ENCODE data around the gene TACSTD2.

The TACSTD2 gene

GRCh38 chr1:58590019-58590418, 13.0 kb upstream of the TACSTD2 start:
- H3K79me2 ChIP-seq, result no peaks in the 10 kb centered on the region
- H3K4me3 ChIP-seq (ENCODE audit: low read depth, low read length), result no peak overlapping the region
- H3K4me2 ChIP-seq (ENCODE audit: low read length), result no peak overlapping the region
- no peak overlapping the region for H3K9ac ChIP-seq
- no peaks in the 10 kb centered on the region for H3K36me3 ChIP-seq (ENCODE audit: control insufficient read depth, insufficient read depth, low read length)
- no peaks in the 10 kb centered on the region for H3K4me1 ChIP-seq
- TF ChIP-seq CTCF (IDR thresholded peaks at IDR 0.05), result no peak
- H2AFZ ChIP-seq, result no peak overlapping the region
- H3K9me3 ChIP-seq (ENCODE audit: control insufficient read depth, low read length), result no peaks in the 10 kb centered on the region
- no peak overlapping the region for H3K27ac ChIP-seq
- no peaks in the 10 kb centered on the region for H3K27me3 ChIP-seq (ENCODE audit: control insufficient read depth, insufficient read depth, low read length)

GRCh38 chr1:58588396-58588795, 11.3 kb upstream of the TACSTD2 start:
- H3K9ac ChIP-seq, result no peak overlapping the region
- no peaks in the 10 kb centered on the region for H3K9me3 ChIP-seq (ENCODE audit: control insufficient read depth, low read length)
- TF ChIP-seq CTCF (IDR thresholded peaks at IDR 0.05), result no peak
- no peaks in the 10 kb centered on the region for H3K79me2 ChIP-seq
- no peaks in the 10 kb centered on the region for H3K36me3 ChIP-seq (ENCODE audit: control insufficient read depth, insufficient read depth, low read length)
- H3K27me3 ChIP-seq (ENCODE audit: control insufficient read depth, insufficient read depth, low read length), result no peaks in the 10 kb centered on the region
- H2AFZ ChIP-seq, result no peak overlapping the region
- no peak overlapping the region for H3K27ac ChIP-seq
- H3K4me1 ChIP-seq, result no peaks in the 10 kb centered on the region
- no peak overlapping the region for H3K4me2 ChIP-seq (ENCODE audit: low read length)
- no peak overlapping the region for H3K4me3 ChIP-seq (ENCODE audit: low read depth, low read length)

- H3K9me3 ChIP-seq (ENCODE audit: control insufficient read depth, low read length), result no peaks in the 10 kb centered on the region
- H3K79me2 ChIP-seq, result no peaks in the 10 kb centered on the region
- H3K4me1 ChIP-seq, result no peaks in the 10 kb centered on the region
- H3K36me3 ChIP-seq (ENCODE audit: control insufficient read depth, insufficient read depth, low read length), result no peaks in the 10 kb centered on the region
- H3K9ac ChIP-seq, result no peak overlapping the region
- no peak overlapping the region for H3K27ac ChIP-seq
- no peak for TF ChIP-seq CTCF (IDR thresholded peaks at IDR 0.05)
- no peak overlapping the region for H2AFZ ChIP-seq
- H3K27me3 ChIP-seq (ENCODE audit: control insufficient read depth, insufficient read depth, low read length), result no peaks in the 10 kb centered on the region
- H3K4me2 ChIP-seq (ENCODE audit: low read length), result no peak overlapping the region
- no peak overlapping the region for H3K4me3 ChIP-seq (ENCODE audit: low read depth, low read length)
Observed at GRCh38 chr1:58587667-58588066, 10.6 kb upstream of the TACSTD2 start.

GRCh38 chr1:58586271-58586670, 9.2 kb upstream of the TACSTD2 start:
- no peaks in the 10 kb centered on the region for H3K79me2 ChIP-seq
- no peaks in the 10 kb centered on the region for H3K9me3 ChIP-seq (ENCODE audit: control insufficient read depth, low read length)
- no peaks in the 10 kb centered on the region for H3K4me1 ChIP-seq
- H3K36me3 ChIP-seq (ENCODE audit: control insufficient read depth, insufficient read depth, low read length), result no peaks in the 10 kb centered on the region
- H3K9ac ChIP-seq, result no peak overlapping the region
- no peak overlapping the region for H2AFZ ChIP-seq
- no peak for TF ChIP-seq CTCF (IDR thresholded peaks at IDR 0.05)
- no peak overlapping the region for H3K27ac ChIP-seq
- no peaks in the 10 kb centered on the region for H3K27me3 ChIP-seq (ENCODE audit: control insufficient read depth, insufficient read depth, low read length)
- H3K4me3 ChIP-seq (ENCODE audit: low read depth, low read length), result no peak overlapping the region
- H3K4me2 ChIP-seq (ENCODE audit: low read length), result no peak overlapping the region

GRCh38 chr1:58585581-58586151, 8.6 kb upstream of the TACSTD2 start:
- no peak overlapping the region for H2AFZ ChIP-seq
- no peaks in the 10 kb centered on the region for H3K27me3 ChIP-seq (ENCODE audit: control insufficient read depth, insufficient read depth, low read length)
- no peak overlapping the region for H3K4me2 ChIP-seq (ENCODE audit: low read length)
- no peaks in the 10 kb centered on the region for H3K9me3 ChIP-seq (ENCODE audit: control insufficient read depth, low read length)
- no peak overlapping the region for H3K9ac ChIP-seq
- no peaks in the 10 kb centered on the region for H3K4me1 ChIP-seq
- H3K36me3 ChIP-seq (ENCODE audit: control insufficient read depth, insufficient read depth, low read length), result no peaks in the 10 kb centered on the region
- H3K27ac ChIP-seq, result no peak overlapping the region
- TF ChIP-seq CTCF (IDR thresholded peaks at IDR 0.05), result no peak
- no peak overlapping the region for H3K4me3 ChIP-seq (ENCODE audit: low read depth, low read length)
- H3K79me2 ChIP-seq, result no peaks in the 10 kb centered on the region
